Panc1 (cell line): Measurements from ENCODE around the gene TMEM101. TPM values are rescaled to one million over a fixed set of nuclear protein-coding genes. Genes with fewer than 3 reads are reported as not detected.
"Not testable (repeated sequence)": the region's sequence is repeated elsewhere in the genome, so short reads cannot be mapped to it uniquely, and the experiment has no call there.

ENCODE experiments used
- ATAC-seq: fragments of 200-7000 bp; cut with Tn5 transposase; 2 replicates; pipeline ENCODE4 v1.9.1; 2020; ENCODE audit warnings: mild to moderate bottlenecking, moderate library complexity
- BruUV-seq: library from RNA; stranded (reverse); fragments of 400-500 nt; replicated peaks from 2 replicates; lab custom pipeline; 2021; lab: Mats Ljungman, UMichigan
- CTCF ChIA-PET: fragments of 300-600 bp; sonication (Branson Sonifier 250); formaldehyde crosslinking; loops from one replicate; lab custom pipeline; 2022; ENCODE audit warnings: antibody characterized with exemption; lab: Charles Lee
- POLR2A ChIA-PET: fragments of 300-600 bp; sonication (Branson Sonifier 250); formaldehyde crosslinking; loops from one replicate; lab custom pipeline; 2022; ENCODE audit warnings: antibody characterized with exemption; lab: Charles Lee
- DNase-seq: peaks from one replicate; pipeline ENCODE4 v3.0.0-alpha.2; 2010; ENCODE audit warnings: low read depth, low spot score
- H3K27ac ChIP-seq: 2 replicates; pipeline ENCODE4 v1.5.1; 2011; ENCODE audit warnings: mild to moderate bottlenecking, low read length, inconsistent platforms
- H3K27me3 ChIP-seq: fragments of 200-500 bp; sonication (Bioruptor generic); 2 replicates; pipeline ENCODE4 v1.6.0; 2014; ENCODE audit warnings: low read length, inconsistent platforms; ENCODE audit not compliant: control insufficient read depth, insufficient read depth
- H3K36me3 ChIP-seq: fragments of 200-500 bp; sonication (Bioruptor generic); 2 replicates; pipeline ENCODE4 v1.5.1; 2014; ENCODE audit warnings: inconsistent platforms, mild to moderate bottlenecking, low read length, moderate library complexity; ENCODE audit not compliant: control insufficient read depth, insufficient read depth
- H3K4me1 ChIP-seq: 2 replicates; pipeline ENCODE4 v1.5.1; 2011; ENCODE audit warnings: inconsistent platforms, mild to moderate bottlenecking, low read length, moderate library complexity; ENCODE audit not compliant: control insufficient read depth, insufficient read depth
- H3K4me3 ChIP-seq, 2 experiments: 2 replicates each; pipeline ENCODE4 v1.5.1; 2011 to 2012; ENCODE audit warnings: low read depth in 2 of 2, low read length in 2 of 2, mild to moderate bottlenecking in 2 of 2, inconsistent platforms in 1 of 2, moderate library complexity in 1 of 2
- H3K9me3 ChIP-seq: fragments of 200-500 bp; sonication (Bioruptor generic); 2 replicates; pipeline ENCODE4 v1.5.1; 2014; ENCODE audit warnings: low read depth, mild to moderate bottlenecking, inconsistent platforms, low read length, moderate library complexity; ENCODE audit not compliant: control insufficient read depth, insufficient read depth
- POLR2AphosphoS5 ChIP-seq: IDR thresholded peaks from 2 replicates; pipeline ENCODE4 v1.6.1; 2012; ENCODE audit warnings: mild to moderate bottlenecking, low read depth, low read length, moderate library complexity
- SIN3A ChIP-seq: IDR thresholded peaks from 2 replicates; pipeline ENCODE4 v1.6.1; 2012; ENCODE audit warnings: low read depth, mild to moderate bottlenecking, low read length, moderate library complexity, borderline replicate concordance; ENCODE audit not compliant: insufficient read depth
- TCF7L2 ChIP-seq: IDR thresholded peaks from 2 replicates; pipeline ENCODE4 v1.6.1; 2011; ENCODE audit warnings: mild to moderate bottlenecking, low read depth, low read length, inconsistent platforms
- in situ Hi-C: cut with HindIII; loops from 2 replicates; pipeline ENCODE4 v1.10.0; 2016; ENCODE audit warnings: low sequenced_read_pairs, low pct_unique_long_range_greater_than_20kb
- intact Hi-C: fragments of 100-400 bp; cut with micrococcal nuclease; formaldehyde crosslinking; loops from one replicate; pipeline ENCODE4 v1.10.0; 2022; ENCODE audit not compliant: unreplicated experiment
- total RNA-seq: library from RNA; stranded (reverse); gene quantifications from one replicate; pipeline ENCODE4 v1.2.1, GENCODE V29; 2021; ENCODE audit not compliant: unreplicated experiment
- TF ChIP-seq, protein P1 (sequence below): fragments of 450-650 bp; IDR thresholded peaks from 2 replicates; pipeline ENCODE4 v1.5.1; 2017; ENCODE audit warnings: mild to moderate bottlenecking
- TF ChIP-seq, protein P2 (sequence below), 2 experiments: IDR thresholded peaks; 2 replicates each; pipeline ENCODE4 v1.6.1; 2011 to 2012; ENCODE audit warnings: low read depth in 2 of 2, control low read depth in 1 of 2, low read length in 1 of 2, mild to moderate bottlenecking in 1 of 2, moderate library complexity in 1 of 2; ENCODE audit not compliant: insufficient read depth in 1 of 2

Gene TMEM101
- total RNA-seq, 1 experiment from 2014 or later = 32.8 TPM

DNA sequence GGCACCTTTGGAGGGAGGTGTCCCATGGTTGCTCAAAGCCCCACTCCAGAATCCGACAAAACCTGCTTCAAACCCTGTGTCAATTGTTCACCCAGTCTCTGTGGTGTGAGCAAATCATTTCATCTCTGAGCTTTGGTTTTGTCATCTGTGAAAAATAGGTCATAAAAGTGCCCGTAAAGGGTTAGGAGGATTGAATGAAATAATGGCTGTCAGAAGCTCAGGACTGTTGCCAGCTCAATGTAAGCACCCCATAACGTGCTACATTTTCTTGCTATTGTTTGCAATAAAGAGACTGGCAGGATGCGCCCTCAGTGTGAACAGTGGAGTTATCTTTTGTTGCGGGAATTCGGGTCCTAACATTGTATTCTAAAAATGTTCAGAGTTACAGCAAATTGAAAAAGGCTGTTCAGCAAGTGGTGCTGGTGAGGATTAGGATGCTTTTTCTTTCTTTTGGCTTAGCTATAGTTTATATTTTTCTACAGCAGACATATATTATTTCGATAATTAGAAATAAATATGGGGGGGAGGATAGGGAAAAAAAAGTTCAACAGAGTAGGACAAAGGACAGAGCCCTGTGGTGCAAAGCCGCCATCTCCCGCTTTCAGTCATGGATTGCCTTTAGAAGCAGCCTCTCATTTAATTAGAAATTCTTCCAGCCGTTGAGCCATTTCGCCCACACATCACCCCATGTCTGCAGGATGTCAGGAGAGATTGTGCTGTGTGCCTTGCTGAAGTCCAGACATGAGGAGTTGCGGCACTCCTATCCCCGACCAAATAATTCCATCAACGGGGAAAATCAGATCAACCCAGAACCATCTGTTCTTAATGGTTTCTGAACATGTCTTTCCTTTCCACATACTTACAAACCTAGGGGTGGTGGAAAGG lies 40.1 kb downstream of the TMEM101 start:
- Histone ChIP-seq H3K4me3 (no peak overlapping the region), H3K27me3 (no peaks in the 10 kb centered on the region; the same call in 1 of the 2 replicates), H3K36me3 (no peaks in the 10 kb centered on the region), H3K4me1 (no peaks in the 10 kb centered on the region), H3K9me3 (no peaks in the 10 kb centered on the region), H3K27ac (no peak overlapping the region)
- no TSS peak for BruUV-seq
- POLR2A ChIA-PET = no interaction called here
- ATAC-seq (no peak), DNase-seq (no peak)
- in situ Hi-C loops (no loop called here), intact Hi-C loops (no loop called here)
- no peak for TF ChIP-seq POLR2AphosphoS5
- no peak for TF ChIP-seq SIN3A
- TF ChIP-seq TCF7L2 = no peak
- CTCF ChIA-PET = no interaction called here

DNA sequence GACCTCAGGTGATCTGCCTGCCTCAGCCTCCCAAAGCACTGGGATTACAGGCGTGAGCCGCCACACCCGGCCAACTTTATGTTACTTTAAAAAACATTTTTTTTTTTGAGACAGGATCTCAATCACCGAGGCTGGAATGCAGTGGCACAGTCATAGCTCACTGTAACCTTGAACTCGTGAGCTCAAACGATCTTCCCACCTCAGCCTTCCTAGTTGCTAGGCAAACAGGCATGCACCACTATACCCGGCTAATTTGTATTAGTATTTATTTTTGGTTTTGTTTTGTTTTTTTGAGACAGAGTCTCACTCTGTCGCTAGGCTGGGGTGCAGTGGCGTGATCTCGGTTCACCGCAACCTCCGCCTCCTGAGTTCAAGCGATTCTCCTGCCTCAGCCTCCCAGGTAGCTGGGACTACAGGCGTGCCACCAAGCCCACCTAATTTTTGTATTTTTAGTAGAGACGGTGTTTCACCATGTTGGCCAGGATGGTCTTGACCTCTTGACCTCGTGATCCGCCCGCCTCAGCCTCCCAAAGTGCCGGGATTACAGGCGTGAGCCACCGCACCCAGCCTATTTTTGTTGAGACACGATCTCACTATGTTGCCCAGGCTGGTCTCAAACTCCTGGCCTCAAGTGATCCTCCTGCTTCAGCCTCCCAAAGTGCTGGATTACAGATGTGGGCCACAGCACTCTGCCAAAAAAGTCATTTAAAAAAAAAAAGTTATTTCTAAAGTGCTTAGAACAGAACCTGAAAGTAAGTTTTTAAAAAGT lies 42.1 kb downstream of the TMEM101 start:
- POLR2A ChIA-PET, H3K27ac ChIP-seq, H3K9me3 ChIP-seq, BruUV-seq, H3K4me3 ChIP-seq, H3K27me3 ChIP-seq, H3K4me1 ChIP-seq, DNase-seq, in situ Hi-C loops, ATAC-seq, H3K36me3 ChIP-seq, CTCF ChIA-PET, intact Hi-C loops: not testable (repeated sequence)

DNA sequence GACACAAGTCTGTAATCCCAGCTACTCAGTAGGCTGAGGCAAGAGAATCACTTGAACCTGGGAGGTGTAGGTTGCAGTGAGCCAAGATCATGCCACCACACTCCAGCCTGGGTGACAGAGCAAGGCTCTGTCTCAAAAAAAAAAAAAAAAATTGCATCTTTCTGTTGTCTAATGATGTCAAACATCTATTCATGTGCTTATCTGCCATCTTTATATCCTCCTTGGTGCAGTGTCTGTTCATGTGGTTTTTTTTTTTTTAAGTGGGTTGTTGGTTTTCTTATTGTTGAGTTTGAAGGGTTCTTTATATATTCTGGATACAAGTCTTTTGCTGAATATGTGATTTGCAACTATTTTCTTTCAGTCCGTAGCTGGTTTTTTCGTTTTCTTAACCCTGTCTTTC lies 43.3 kb downstream of the TMEM101 start:
- POLR2A ChIA-PET = interaction anchor here (0.7 kb wide), 1 partner anchor 18 kb away, joined by 14 read pairs; no protein-coding TSS in a partner anchor
- H3K27me3 ChIP-seq, in situ Hi-C loops, DNase-seq, intact Hi-C loops, BruUV-seq, H3K36me3 ChIP-seq, H3K4me1 ChIP-seq, H3K27ac ChIP-seq, H3K9me3 ChIP-seq, H3K4me3 ChIP-seq, ATAC-seq, CTCF ChIA-PET: not testable (repeated sequence)

DNA sequence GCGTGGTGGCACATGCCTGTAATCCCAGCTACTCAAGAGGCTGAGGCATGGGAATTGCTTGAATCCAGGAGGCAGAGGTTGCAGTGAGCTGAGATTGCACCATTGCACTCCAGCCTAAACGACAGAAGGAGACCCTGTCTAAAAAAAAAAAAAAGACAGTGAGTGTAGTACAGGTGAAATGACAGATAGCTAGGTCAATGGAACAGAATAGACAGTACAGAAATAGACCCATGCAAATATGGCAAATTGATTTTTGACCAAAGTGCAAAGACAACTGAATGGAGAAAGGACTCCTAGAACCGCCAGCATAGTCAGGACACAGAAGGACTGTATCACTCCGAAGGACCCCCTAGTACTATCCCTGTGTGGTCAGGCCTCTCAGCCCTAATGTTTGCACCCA lies 44.4 kb downstream of the TMEM101 start:
- H3K9me3 ChIP-seq = no peaks in the 10 kb centered on the region
- POLR2A ChIA-PET = interaction anchor here (0.6 kb wide), 1 partner anchor 285 kb away, joined by 3 read pairs; no protein-coding TSS in a partner anchor
- no peak overlapping the region for H3K4me3 ChIP-seq
- no peak overlapping the region for H3K27ac ChIP-seq
- H3K4me1 ChIP-seq = no peaks in the 10 kb centered on the region
- in situ Hi-C loops = no loop called here
- intact Hi-C loops = no loop called here
- DNase-seq (no peak), ATAC-seq (no peak)
- no peaks in the 10 kb centered on the region for H3K36me3 ChIP-seq
- CTCF ChIA-PET = interaction anchor here (0.6 kb wide), 1 partner anchor 217 kb away, joined by 7 read pairs; no protein-coding TSS in a partner anchor
- H3K27me3 ChIP-seq = no peaks in the 10 kb centered on the region; the same call in 1 of the 2 replicates
- no peak for TF ChIP-seq POLR2AphosphoS5
- TF ChIP-seq, protein P1, sequence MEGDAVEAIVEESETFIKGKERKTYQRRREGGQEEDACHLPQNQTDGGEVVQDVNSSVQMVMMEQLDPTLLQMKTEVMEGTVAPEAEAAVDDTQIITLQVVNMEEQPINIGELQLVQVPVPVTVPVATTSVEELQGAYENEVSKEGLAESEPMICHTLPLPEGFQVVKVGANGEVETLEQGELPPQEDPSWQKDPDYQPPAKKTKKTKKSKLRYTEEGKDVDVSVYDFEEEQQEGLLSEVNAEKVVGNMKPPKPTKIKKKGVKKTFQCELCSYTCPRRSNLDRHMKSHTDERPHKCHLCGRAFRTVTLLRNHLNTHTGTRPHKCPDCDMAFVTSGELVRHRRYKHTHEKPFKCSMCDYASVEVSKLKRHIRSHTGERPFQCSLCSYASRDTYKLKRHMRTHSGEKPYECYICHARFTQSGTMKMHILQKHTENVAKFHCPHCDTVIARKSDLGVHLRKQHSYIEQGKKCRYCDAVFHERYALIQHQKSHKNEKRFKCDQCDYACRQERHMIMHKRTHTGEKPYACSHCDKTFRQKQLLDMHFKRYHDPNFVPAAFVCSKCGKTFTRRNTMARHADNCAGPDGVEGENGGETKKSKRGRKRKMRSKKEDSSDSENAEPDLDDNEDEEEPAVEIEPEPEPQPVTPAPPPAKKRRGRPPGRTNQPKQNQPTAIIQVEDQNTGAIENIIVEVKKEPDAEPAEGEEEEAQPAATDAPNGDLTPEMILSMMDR = no peak
- TF ChIP-seq SIN3A = no peak
- TF ChIP-seq TCF7L2 = no peak
- TF ChIP-seq, protein P2, sequence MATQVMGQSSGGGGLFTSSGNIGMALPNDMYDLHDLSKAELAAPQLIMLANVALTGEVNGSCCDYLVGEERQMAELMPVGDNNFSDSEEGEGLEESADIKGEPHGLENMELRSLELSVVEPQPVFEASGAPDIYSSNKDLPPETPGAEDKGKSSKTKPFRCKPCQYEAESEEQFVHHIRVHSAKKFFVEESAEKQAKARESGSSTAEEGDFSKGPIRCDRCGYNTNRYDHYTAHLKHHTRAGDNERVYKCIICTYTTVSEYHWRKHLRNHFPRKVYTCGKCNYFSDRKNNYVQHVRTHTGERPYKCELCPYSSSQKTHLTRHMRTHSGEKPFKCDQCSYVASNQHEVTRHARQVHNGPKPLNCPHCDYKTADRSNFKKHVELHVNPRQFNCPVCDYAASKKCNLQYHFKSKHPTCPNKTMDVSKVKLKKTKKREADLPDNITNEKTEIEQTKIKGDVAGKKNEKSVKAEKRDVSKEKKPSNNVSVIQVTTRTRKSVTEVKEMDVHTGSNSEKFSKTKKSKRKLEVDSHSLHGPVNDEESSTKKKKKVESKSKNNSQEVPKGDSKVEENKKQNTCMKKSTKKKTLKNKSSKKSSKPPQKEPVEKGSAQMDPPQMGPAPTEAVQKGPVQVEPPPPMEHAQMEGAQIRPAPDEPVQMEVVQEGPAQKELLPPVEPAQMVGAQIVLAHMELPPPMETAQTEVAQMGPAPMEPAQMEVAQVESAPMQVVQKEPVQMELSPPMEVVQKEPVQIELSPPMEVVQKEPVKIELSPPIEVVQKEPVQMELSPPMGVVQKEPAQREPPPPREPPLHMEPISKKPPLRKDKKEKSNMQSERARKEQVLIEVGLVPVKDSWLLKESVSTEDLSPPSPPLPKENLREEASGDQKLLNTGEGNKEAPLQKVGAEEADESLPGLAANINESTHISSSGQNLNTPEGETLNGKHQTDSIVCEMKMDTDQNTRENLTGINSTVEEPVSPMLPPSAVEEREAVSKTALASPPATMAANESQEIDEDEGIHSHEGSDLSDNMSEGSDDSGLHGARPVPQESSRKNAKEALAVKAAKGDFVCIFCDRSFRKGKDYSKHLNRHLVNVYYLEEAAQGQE (IDR thresholded peaks at IDR 0.05; ENCODE audit: insufficient read depth in 1 of 2, low read depth in 2 of 2, low read length in 1 of 2) = no peak
- no TSS peak for BruUV-seq
